Breast epithelium (tissue), 4 donors: ENCODE measurements around the gene GOLGA8B. TPM values are rescaled to one million over a fixed set of nuclear protein-coding genes. Genes with fewer than 3 reads are reported as not detected.
"Not testable (repeated sequence)": the region's sequence is repeated elsewhere in the genome, so short reads cannot be mapped to it uniquely, and the experiment has no call there.

ENCODE experiments used
- DNase-seq, 2 donors: peaks; one replicate each; pipeline ENCODE4 v3.0.0-alpha.2; 2019; ENCODE audit warnings: low spot score in 2 of 2
- H3K27ac ChIP-seq, 2 donors: fragments of 200-600 bp; sonication (generic) in 1 of 2; one replicate each; pipeline ENCODE4 v1.5.1; 2016 to 2019; ENCODE audit warnings: mild to moderate bottlenecking in 1 of 2
- H3K27me3 ChIP-seq, 2 donors: fragments of 200-600 bp; sonication (generic) in 1 of 2; one replicate each; pipeline versions ENCODE4 v1.5.1 to v1.6.0; 2017 to 2019; ENCODE audit warnings: control low read depth in 1 of 2, mild to moderate bottlenecking in 1 of 2
- H3K36me3 ChIP-seq: fragments of 200-600 bp; one replicate; pipeline ENCODE4 v1.5.1; 2019
- H3K4me1 ChIP-seq, 2 donors: fragments of 200-600 bp; sonication (generic); one replicate each; pipeline ENCODE4 v1.5.1; 2016 to 2019; ENCODE audit warnings: control low read depth in 1 of 2
- H3K4me3 ChIP-seq, 3 donors: fragments of 200-600 bp; sonication (generic); 1 replicate in 2 of 3; 2 replicates in 1 of 3; pipeline ENCODE4 v1.5.1; 2016 to 2019; ENCODE audit warnings: mild to moderate bottlenecking in 3 of 3, moderate library complexity in 2 of 3
- H3K9me3 ChIP-seq, 2 donors: fragments of 200-600 bp; sonication (generic) in 1 of 2; one replicate each; pipeline ENCODE4 v1.5.1; 2016 to 2019; ENCODE audit warnings: control low read depth in 1 of 2
- POLR2A ChIP-seq: fragments of 450-650 bp; IDR thresholded peaks from one replicate; pipeline ENCODE4 v1.6.1; 2016; ENCODE audit warnings: antibody characterized with exemption, mild to moderate bottlenecking, moderate library complexity
- POLR2AphosphoS5 ChIP-seq, 3 donors: sonication (generic); formaldehyde crosslinking; IDR thresholded peaks; one replicate each; pipeline ENCODE4 v1.6.1; 2017; ENCODE audit warnings: antibody characterized with exemption in 3 of 3
- intact Hi-C: fragments of 100-400 bp; cut with DNase I; formaldehyde crosslinking; loops from one replicate; pipeline ENCODE4 v1.15.1; 2023; ENCODE audit warnings: low total_unique reads
- total RNA-seq, 3 donors: library from RNA; depleted of rRNA; stranded (reverse); fragments of >200 nt; gene quantifications; one replicate each; pipeline ENCODE4 v1.1.0, GENCODE V29; 2016
- TF ChIP-seq, protein P1 (sequence below), 3 donors: fragments of 450-650 bp; IDR thresholded peaks; one replicate each; pipeline ENCODE4 v1.5.1; 2016 to 2017; ENCODE audit warnings: antibody characterized with exemption in 3 of 3, mild to moderate bottlenecking in 3 of 3, moderate library complexity in 3 of 3

Gene GOLGA8B
- total RNA-seq, 3 donors from 2014 or later, result 94.4 to 180 (median 131) TPM

DNA sequence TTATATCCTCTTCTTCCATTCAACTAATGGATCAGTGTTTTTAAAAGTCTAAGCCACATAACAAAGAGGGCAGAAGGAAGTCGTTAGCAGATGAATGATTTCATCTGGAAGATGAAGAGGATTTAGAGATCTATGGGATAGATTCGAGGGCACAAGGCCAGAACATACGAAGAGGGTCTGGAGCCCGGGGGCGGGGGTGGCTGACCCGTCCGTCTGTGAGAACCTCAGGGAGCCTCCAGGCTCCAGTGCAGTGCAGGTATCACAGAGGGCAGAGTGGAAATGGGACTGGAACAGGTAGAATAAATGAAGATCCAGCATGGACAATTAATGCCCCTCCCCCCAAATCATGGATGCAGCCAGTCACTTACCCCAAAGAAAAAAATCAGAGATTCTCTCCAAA, 1.5 kb upstream of the GOLGA8B start:
- intact Hi-C loops, result no loop called here
- no peaks in the 10 kb centered on the region for H3K27me3 ChIP-seq
- H3K4me3 ChIP-seq, result no peak overlapping the region
- no peaks in the 10 kb centered on the region for H3K9me3 ChIP-seq
- no peaks in the 10 kb centered on the region for H3K36me3 ChIP-seq
- TF ChIP-seq, protein P1, sequence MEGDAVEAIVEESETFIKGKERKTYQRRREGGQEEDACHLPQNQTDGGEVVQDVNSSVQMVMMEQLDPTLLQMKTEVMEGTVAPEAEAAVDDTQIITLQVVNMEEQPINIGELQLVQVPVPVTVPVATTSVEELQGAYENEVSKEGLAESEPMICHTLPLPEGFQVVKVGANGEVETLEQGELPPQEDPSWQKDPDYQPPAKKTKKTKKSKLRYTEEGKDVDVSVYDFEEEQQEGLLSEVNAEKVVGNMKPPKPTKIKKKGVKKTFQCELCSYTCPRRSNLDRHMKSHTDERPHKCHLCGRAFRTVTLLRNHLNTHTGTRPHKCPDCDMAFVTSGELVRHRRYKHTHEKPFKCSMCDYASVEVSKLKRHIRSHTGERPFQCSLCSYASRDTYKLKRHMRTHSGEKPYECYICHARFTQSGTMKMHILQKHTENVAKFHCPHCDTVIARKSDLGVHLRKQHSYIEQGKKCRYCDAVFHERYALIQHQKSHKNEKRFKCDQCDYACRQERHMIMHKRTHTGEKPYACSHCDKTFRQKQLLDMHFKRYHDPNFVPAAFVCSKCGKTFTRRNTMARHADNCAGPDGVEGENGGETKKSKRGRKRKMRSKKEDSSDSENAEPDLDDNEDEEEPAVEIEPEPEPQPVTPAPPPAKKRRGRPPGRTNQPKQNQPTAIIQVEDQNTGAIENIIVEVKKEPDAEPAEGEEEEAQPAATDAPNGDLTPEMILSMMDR (IDR thresholded peaks at IDR 0.05), result no peak
- TF ChIP-seq POLR2AphosphoS5 (IDR thresholded peaks at IDR 0.05) (no peak), POLR2A (no peak)
- H3K27ac ChIP-seq, result no peak overlapping the region
- H3K4me1 ChIP-seq, result peaks cover 4% of the 10 kb centered on the region in 2 donors
- DNase-seq, result no peak

DNA sequence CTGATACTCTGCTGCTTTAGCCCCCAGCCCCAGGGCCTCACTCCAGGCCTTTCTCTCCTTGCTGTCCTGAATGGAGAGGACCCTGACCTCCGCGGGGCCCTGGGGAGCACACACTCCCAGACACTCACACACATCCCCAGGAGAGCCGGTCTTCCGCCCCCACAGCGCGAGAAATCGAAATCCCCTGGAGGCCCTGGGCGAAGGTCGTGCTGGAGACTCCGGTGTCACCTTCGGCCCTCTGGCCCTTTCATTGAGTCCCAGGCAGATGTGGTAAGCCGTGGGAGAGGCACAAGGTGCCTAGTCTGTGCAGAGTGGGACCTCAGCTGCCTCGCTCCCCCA, 848 bp upstream of the GOLGA8B start:
- Histone ChIP-seq H3K27me3 (no peaks in the 10 kb centered on the region), H3K4me3 (peak overlapping the region; percentile 61 to 89 (median 79)), H3K36me3 (no peaks in the 10 kb centered on the region), H3K27ac (no peak overlapping the region), H3K9me3 (no peaks in the 10 kb centered on the region), H3K4me1 (peaks cover 4% of the 10 kb centered on the region in 2 donors)
- no peak for DNase-seq
- intact Hi-C loops, result no loop called here
- TF ChIP-seq POLR2A (no peak), POLR2AphosphoS5 (IDR thresholded peaks at IDR 0.05) (no peak)
- TF ChIP-seq, protein P1 (IDR thresholded peaks at IDR 0.05), result no peak

DNA sequence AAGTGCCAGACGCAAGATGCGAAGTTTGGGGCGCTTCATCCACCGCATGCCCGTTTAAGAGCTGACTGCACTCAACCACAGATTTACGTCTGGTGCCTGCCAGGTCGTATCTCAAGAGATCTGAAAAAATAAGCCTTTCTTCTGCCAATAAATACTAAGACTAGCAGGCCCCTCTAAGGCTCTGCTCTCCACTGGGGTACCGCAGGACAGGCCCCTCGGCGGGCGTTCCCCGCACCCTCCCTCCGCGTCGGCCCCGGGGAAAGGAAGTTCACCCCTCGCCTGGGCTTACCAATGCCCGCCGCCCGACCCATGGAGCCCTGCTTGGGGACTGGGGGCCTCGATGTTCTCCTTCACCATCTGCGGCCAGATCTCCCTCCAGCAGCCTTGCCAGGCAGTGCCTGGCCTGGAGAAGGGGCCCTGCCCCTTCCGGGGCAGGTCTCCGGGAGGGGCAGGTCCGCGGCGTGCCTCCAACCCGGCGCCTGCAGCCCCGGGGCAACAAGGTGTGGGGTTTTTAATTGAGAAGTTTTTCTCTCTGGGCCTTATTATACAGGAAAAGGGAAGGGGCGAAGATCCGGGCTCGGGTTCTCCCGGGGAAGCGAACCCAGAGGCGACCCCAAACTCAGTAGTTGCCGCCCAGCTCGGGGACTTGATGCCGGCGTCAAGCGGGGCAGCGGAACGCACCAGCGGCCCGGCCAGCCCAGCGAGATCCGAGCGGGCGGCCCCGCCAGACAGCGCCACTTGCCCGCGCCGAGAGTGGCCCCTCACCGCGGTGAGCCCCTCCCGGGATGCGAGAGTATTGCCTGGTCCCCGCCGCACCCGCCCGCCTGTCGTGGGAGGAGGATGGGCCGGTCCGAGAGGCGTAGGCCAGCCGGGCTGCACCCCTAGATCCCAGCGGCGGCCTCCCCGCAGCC, 735 bp downstream of the GOLGA8B start:
- H3K4me1 ChIP-seq, result peaks cover 4% of the 10 kb centered on the region in 2 donors
- H3K4me3 ChIP-seq, result peak overlapping the region; percentile 61 to 89 (median 79)
- intact Hi-C loops, result no loop called here
- TF ChIP-seq, protein P1 (IDR thresholded peaks at IDR 0.05), result no peak
- no peak for TF ChIP-seq POLR2AphosphoS5 (IDR thresholded peaks at IDR 0.05)
- no peak for TF ChIP-seq POLR2A
- H3K36me3 ChIP-seq, result no peaks in the 10 kb centered on the region
- H3K27ac ChIP-seq, result peak overlapping the region in 1 of 2 donors; percentile 41
- no peaks in the 10 kb centered on the region for H3K27me3 ChIP-seq
- no peak for DNase-seq
- no peaks in the 10 kb centered on the region for H3K9me3 ChIP-seq

DNA sequence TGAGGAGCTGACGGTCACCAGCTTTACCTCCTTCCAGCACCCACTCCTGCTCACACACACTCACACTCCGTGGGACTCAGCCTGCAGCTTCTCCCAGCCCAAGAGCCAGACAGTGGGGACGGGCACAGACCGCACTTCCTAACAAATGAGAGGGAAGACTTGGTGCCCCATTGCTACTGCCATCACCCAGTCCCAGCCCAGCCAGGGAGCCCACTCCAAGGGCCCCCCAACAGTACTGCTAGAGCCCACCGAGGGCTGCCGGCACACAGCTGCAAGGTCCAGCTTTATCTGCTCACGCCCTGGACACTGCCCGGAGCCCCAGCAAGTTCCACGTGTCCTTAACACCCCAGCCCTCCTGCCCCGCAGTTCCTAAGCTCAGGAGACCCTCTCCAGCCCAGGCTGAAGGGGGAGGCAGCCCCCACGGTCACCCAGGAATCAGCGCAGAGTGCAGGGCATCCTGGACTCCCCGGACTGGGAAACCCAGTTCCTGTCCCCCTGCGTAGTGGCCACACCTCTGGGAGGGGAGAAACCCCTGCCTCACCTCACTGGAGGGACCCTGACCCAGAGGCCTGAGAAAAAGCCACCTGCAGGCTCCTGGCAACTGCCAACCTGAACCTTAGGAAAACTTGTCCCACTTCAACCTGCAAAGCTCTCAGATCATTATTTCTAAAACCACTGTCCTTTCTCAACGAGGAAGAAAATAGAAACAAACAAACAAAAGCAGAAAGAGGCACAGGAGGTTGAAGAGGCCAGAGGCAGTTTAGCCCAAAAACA, 1.6 kb downstream of the GOLGA8B start:
- H3K4me1 ChIP-seq, H3K27me3 ChIP-seq, H3K36me3 ChIP-seq, DNase-seq, H3K9me3 ChIP-seq, intact Hi-C loops, H3K27ac ChIP-seq: not testable (repeated sequence)
- peak overlapping the region; percentile 61 to 89 (median 79) for H3K4me3 ChIP-seq

DNA sequence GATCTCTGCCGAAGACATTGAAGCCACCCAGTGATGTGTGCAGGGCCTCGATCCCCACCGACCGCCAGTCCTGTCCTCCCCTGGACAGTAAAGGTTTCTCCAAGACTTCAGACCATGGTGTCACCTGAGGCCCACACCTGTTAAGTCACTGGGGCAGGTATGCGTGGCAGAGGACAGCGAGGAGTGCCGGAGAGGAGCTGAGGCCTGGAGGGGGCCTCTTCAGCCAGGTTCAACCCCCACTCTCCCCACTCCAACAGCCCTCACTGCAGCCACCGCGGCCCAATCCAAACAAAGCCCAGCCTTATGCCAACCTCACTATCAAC, 2.4 kb downstream of the GOLGA8B start:
- no peak overlapping the region for H3K4me3 ChIP-seq
- no peaks in the 10 kb centered on the region for H3K27me3 ChIP-seq
- H3K36me3 ChIP-seq, result no peaks in the 10 kb centered on the region
- TF ChIP-seq, protein P1 (IDR thresholded peaks at IDR 0.05), result no peak
- TF ChIP-seq POLR2A (no peak), POLR2AphosphoS5 (IDR thresholded peaks at IDR 0.05) (no peak)
- H3K9me3 ChIP-seq, result no peaks in the 10 kb centered on the region
- H3K27ac ChIP-seq, result no peak overlapping the region
- H3K4me1 ChIP-seq, result peaks cover 4% of the 10 kb centered on the region in 2 donors
- no peak for DNase-seq
- intact Hi-C loops, result no loop called here

DNA sequence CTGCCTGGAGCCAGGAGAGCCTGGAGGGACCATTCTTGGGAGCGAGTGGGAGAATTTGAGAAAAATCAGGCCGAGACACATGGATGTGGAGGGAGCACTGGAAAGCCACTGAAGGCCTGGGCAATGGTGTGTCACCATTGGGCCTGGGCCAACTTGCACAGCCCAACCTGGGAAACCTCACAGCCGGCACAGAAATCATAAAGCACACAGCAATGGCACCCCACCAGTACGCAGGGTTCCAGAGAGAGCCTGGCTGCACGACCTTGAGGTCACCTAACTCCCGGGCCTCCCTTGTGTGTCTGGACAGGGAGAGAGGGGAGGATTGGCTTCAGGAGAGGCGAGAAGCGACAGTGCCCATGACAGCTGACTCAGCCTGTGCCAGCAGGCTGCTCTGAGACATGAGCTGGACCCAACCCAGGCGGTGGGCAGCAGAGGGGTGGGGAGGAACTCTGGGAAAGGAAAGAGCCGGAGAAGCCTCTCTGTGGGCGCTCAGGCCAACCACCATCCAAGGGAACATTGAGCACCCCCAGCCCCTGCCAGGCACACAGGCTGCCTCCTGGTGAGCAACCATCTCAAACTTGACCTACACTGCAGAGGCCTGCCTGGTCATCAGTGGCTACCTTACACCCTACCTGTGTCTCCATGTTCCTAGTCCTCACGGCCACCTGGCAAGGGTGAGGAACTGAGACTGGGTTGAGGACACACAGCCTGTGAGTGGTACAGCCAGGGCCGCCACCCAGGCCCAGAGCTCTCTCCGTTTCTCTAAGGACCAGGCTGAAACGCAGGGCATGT, 3.0 kb downstream of the GOLGA8B start:
- H3K9me3 ChIP-seq, result not testable (repeated sequence)

More for the DNA sequence above, 3.0 kb downstream of the GOLGA8B start:
- DNase-seq, H3K4me3 ChIP-seq, H3K36me3 ChIP-seq, intact Hi-C loops, H3K27ac ChIP-seq, H3K4me1 ChIP-seq, H3K27me3 ChIP-seq: not testable (repeated sequence)
